ENCODE measurements around the gene MTOR. TPM values are rescaled to one million over a fixed set of nuclear protein-coding genes. Genes with fewer than 3 reads are reported as not detected.

The MTOR gene
- total RNA-seq, 2 donors from 2014 or later: 26.2 to 28.3 TPM

- H3K4me1 ChIP-seq: no peaks in the 10 kb centered on the region
- H3K27ac ChIP-seq: no peak overlapping the region
- no peak for DNase-seq
- H3K9me3 ChIP-seq: no peaks in the 10 kb centered on the region
- no peak overlapping the region for H3K4me3 ChIP-seq
- 84 to 87% methylated on average over 6 of the region's 6 CpGs for WGBS, 2 donors
- intact Hi-C loops (cut with DNase I): no loop called here
- no peak for ATAC-seq
- no peak for TF ChIP-seq CTCF (IDR thresholded peaks at IDR 0.05)
- no peak for TF ChIP-seq POLR2A (IDR thresholded peaks at IDR 0.05)
- H3K27me3 ChIP-seq: no peaks in the 10 kb centered on the region
- peaks cover 0 to 20% of the 10 kb centered on the region in 2 donors for H3K36me3 ChIP-seq (replicated peaks in 1 of 2; ENCODE audit: insufficient read depth in 1 of 2, low read depth in 2 of 2)
Measured at GRCh38 chr1:11145741-11146140, 116.6 kb downstream of the MTOR start.

- 70 to 79% methylated on average over 12 of the region's 12 CpGs for WGBS, 2 donors
- Histone ChIP-seq H3K9me3 (no peaks in the 10 kb centered on the region), H3K36me3 (replicated peaks in 1 of 2; ENCODE audit: insufficient read depth in 1 of 2, low read depth in 2 of 2) (peaks cover 0 to 20% of the 10 kb centered on the region in 2 donors), H3K4me3 (no peak overlapping the region), H3K27ac (no peak overlapping the region), H3K27me3 (no peaks in the 10 kb centered on the region), H3K4me1 (no peaks in the 10 kb centered on the region)
- DNase-seq (no peak), ATAC-seq (no peak)
- no peak for TF ChIP-seq CTCF (IDR thresholded peaks at IDR 0.05)
- TF ChIP-seq POLR2A (IDR thresholded peaks at IDR 0.05): no peak
- intact Hi-C loops (cut with DNase I): no loop called here
Measured at GRCh38 chr1:11144570-11145256, 117.6 kb downstream of the MTOR start.

- Histone ChIP-seq H3K27me3 (no peaks in the 10 kb centered on the region), H3K36me3 (replicated peaks in 1 of 2; ENCODE audit: insufficient read depth in 1 of 2, low read depth in 2 of 2) (peaks cover 0 to 22% of the 10 kb centered on the region in 2 donors)
- ATAC-seq: no peak
Measured at GRCh38 chr1:11143907-11144306, 118.4 kb downstream of the MTOR start.

GRCh38 chr1:11143401-11143800 lies 119.0 kb downstream of the MTOR start:
- DNase-seq: no peak
- Histone ChIP-seq H3K4me1 (no peaks in the 10 kb centered on the region), H3K27ac (no peak overlapping the region), H3K36me3 (replicated peaks in 1 of 2; ENCODE audit: insufficient read depth in 1 of 2, low read depth in 2 of 2) (peaks cover 0 to 22% of the 10 kb centered on the region in 2 donors), H3K27me3 (no peaks in the 10 kb centered on the region), H3K4me3 (no peak overlapping the region), H3K9me3 (no peaks in the 10 kb centered on the region)
- no peak for TF ChIP-seq POLR2A (IDR thresholded peaks at IDR 0.05)
- TF ChIP-seq CTCF (IDR thresholded peaks at IDR 0.05): no peak
- intact Hi-C loops (cut with DNase I): no loop called here
- no peak for ATAC-seq
- WGBS, 2 donors: 96% methylated on average over 5 of the region's 5 CpGs

More at GRCh38 chr1:11143907-11144306, 118.4 kb downstream of the MTOR start:
- no peak overlapping the region for H3K4me3 ChIP-seq
- intact Hi-C loops (cut with DNase I): no loop called here
- H3K9me3 ChIP-seq: no peaks in the 10 kb centered on the region
- WGBS, 2 donors: 79 to 83% methylated on average over 2 of the region's 2 CpGs
- TF ChIP-seq POLR2A (IDR thresholded peaks at IDR 0.05) (no peak), CTCF (IDR thresholded peaks at IDR 0.05) (no peak)
- H3K27ac ChIP-seq: no peak overlapping the region
- DNase-seq: no peak
- H3K4me1 ChIP-seq: no peaks in the 10 kb centered on the region
